ENCODE results near the gene NPAS3.

Gene NPAS3

GRCh38 chr14:33375196-33375595 is 436.5 kb downstream of the NPAS3 start:
- DNase-seq (ENCODE audit: low read depth, low spot score) = no peak

GRCh38 chr14:33375786-33376185 is 437.1 kb downstream of the NPAS3 start:
- DNase-seq (ENCODE audit: low read depth, low spot score) = peak; percentile 63

- DNase-seq (ENCODE audit: low read depth, low spot score) = no peak
Observed at GRCh38 chr14:33376510-33376909, 437.8 kb downstream of the NPAS3 start.

GRCh38 chr14:33377596-33378390 is 439.1 kb downstream of the NPAS3 start:
- DNase-seq (ENCODE audit: low read depth, low spot score) = peak; percentile 34

GRCh38 chr14:33381717-33382116 is 443.0 kb downstream of the NPAS3 start:
- DNase-seq (ENCODE audit: low read depth, low spot score) = no peak

GRCh38 chr14:33386140-33386539 is 447.5 kb downstream of the NPAS3 start:
- DNase-seq (ENCODE audit: low read depth, low spot score) = no peak

GRCh38 chr14:33386781-33387180 is 448.1 kb downstream of the NPAS3 start:
- peak; percentile 53 for DNase-seq (ENCODE audit: low read depth, low spot score)

GRCh38 chr14:33390335-33390734 is 451.7 kb downstream of the NPAS3 start:
- no peak for DNase-seq (ENCODE audit: low read depth, low spot score)

GRCh38 chr14:33393231-33393894 is 454.7 kb downstream of the NPAS3 start:
- DNase-seq (ENCODE audit: low read depth, low spot score) = no peak

GRCh38 chr14:33393895-33394368 is 455.3 kb downstream of the NPAS3 start:
- DNase-seq (ENCODE audit: low read depth, low spot score) = no peak

- DNase-seq (ENCODE audit: low read depth, low spot score) = no peak
Observed at GRCh38 chr14:33401311-33401710, 462.6 kb downstream of the NPAS3 start.

- no peak for DNase-seq (ENCODE audit: low read depth, low spot score)
Observed at GRCh38 chr14:33402604-33403003, 463.9 kb downstream of the NPAS3 start.

- peak; percentile 89 for DNase-seq (ENCODE audit: low read depth, low spot score)
Observed at GRCh38 chr14:33404054-33404453, 465.4 kb downstream of the NPAS3 start.

GRCh38 chr14:33404964-33405574 is 466.4 kb downstream of the NPAS3 start:
- no peak for DNase-seq (ENCODE audit: low read depth, low spot score)

GRCh38 chr14:33406766-33407165 is 468.1 kb downstream of the NPAS3 start:
- DNase-seq (ENCODE audit: low read depth, low spot score) = peak; percentile 52

- DNase-seq (ENCODE audit: low read depth, low spot score) = no peak
Observed at GRCh38 chr14:33408291-33408690, 469.6 kb downstream of the NPAS3 start.

- no peak for DNase-seq (ENCODE audit: low read depth, low spot score)
Observed at GRCh38 chr14:33412450-33412849, 473.8 kb downstream of the NPAS3 start.

- no peak for DNase-seq (ENCODE audit: low read depth, low spot score)
Observed at GRCh38 chr14:33413381-33413780, 474.7 kb downstream of the NPAS3 start.

GRCh38 chr14:33414041-33414440 is 475.4 kb downstream of the NPAS3 start:
- DNase-seq (ENCODE audit: low read depth, low spot score) = peak; percentile 26

- no peak for DNase-seq (ENCODE audit: low read depth, low spot score)
Observed at GRCh38 chr14:33420051-33420627, 481.5 kb downstream of the NPAS3 start.

- no peak for DNase-seq (ENCODE audit: low read depth, low spot score)
Observed at GRCh38 chr14:33430414-33431035, 491.8 kb downstream of the NPAS3 start.
